Ovary (tissue), 9 donors: ENCODE measurements around the gene QRSL1. TPM values are rescaled to one million over a fixed set of nuclear protein-coding genes. Genes with fewer than 3 reads are reported as not detected.

Experiments
- DNase-seq, 5 donors: peaks; one replicate each; pipeline ENCODE4 v3.0.0-alpha.2; 2019 to 2020
- H3K27ac ChIP-seq, 2 donors: fragments of 200-600 bp; one replicate each; pipeline versions ENCODE4 v1.5.1 to v1.8.0; 2019 to 2022
- H3K27me3 ChIP-seq: fragments of 200-600 bp; one replicate; pipeline ENCODE4 v1.8.0; 2022
- H3K36me3 ChIP-seq: fragments of 200-600 bp; sonication (generic); one replicate; pipeline ENCODE4 v1.5.1; 2019
- H3K4me1 ChIP-seq: one replicate; pipeline ENCODE4 v1.8.1; 2013; ENCODE audit warnings: mild to moderate bottlenecking, moderate library complexity; ENCODE audit not compliant: insufficient read depth
- H3K4me3 ChIP-seq: fragments of 200-600 bp; sonication (generic); one replicate; pipeline ENCODE4 v1.5.1; 2017
- H3K9me3 ChIP-seq, 2 donors: fragments of 200-600 bp in 1 of 2; sonication (generic) in 1 of 2; one replicate each; pipeline versions ENCODE4 v1.5.1 to v1.8.1; 2013 to 2019; ENCODE audit warnings: mild to moderate bottlenecking in 1 of 2, moderate library complexity in 1 of 2
- EP300 ChIP-seq: sonication (generic); formaldehyde crosslinking; IDR thresholded peaks from one replicate; pipeline ENCODE4 v1.6.1; 2017; ENCODE audit warnings: antibody characterized with exemption
- POLR2A ChIP-seq: fragments of 450-650 bp; IDR thresholded peaks from one replicate; pipeline ENCODE4 v1.6.1; 2017; ENCODE audit warnings: antibody characterized with exemption, mild to moderate bottlenecking, moderate library complexity
- whole genome bisulfite sequencing, 3 donors: extraction: QIAGEN DNeasy Blood & Tissue Kit in 1 of 3; methylation state at CpG; one replicate each; pipeline versions ENCODE4 v1.1.5 to v1.1.7; 2013 to 2017; 5-methylcytosine and 5-hydroxymethylcytosine counted together
- intact Hi-C, 4 donors: fragments of 100-400 bp; cut with DNase I; formaldehyde crosslinking; loops; one replicate each; pipeline versions ENCODE4 v1.11.0 to v1.15.1; 2022 to 2023
- polyA plus RNA-seq, 2 donors: library from polyadenylated mRNA; stranded (reverse); fragments of 200-250 nt in 1 of 2; fragments of 350-450 nt in 1 of 2; fragmentation: Illumina TruSeq in 1 of 2; extraction: RNeasy Lipid Tissue Mini Kit (QIAGEN cat#74804) in 1 of 2; gene quantifications; one replicate each; pipeline ENCODE4 v1.2.3, GENCODE V29; 2013 to 2014
- total RNA-seq, 7 donors: library from RNA; depleted of rRNA in 2 of 7; stranded (reverse); fragments of >200 nt in 2 of 7; fragmentation: NEBNext Ultra II Directional in 3 of 7; extraction: Animal tissue kit (Norgen Biotek cat#: 25700) in 3 of 7; gene quantifications; one replicate each; pipeline versions ENCODE4 v1.1.0 to v1.2.4, GENCODE V29; 2016 to 2023
- TF ChIP-seq, protein P1 (sequence below), 3 donors: fragments of 450-650 bp in 2 of 3; fragments of 200-600 bp in 1 of 3; IDR thresholded peaks; one replicate each; pipeline versions ENCODE4 v1.5.1 to v1.8.0; 2016 to 2022; ENCODE audit warnings: antibody characterized with exemption in 3 of 3, mild to moderate bottlenecking in 1 of 3
- donor health status: DM: no; HTN: no; CAD: no; lungs with moderate emphysema.
- donor health status: DM: no; HTN: no; CAD: no.
- donor health status: Bipolar disorder and iron deficiency.
- donor health status: DM: yes; HTN: yes; CAD: no.
- donor health status: DM: no; HTN: no; CAD: no.
- donor health status: DM: yes; HTN: yes; CAD: no.

QRSL1 gene
- total and polyA plus RNA-seq, 9 donors: 6.4 to 15.7 (median 8.6) TPM

DNA sequence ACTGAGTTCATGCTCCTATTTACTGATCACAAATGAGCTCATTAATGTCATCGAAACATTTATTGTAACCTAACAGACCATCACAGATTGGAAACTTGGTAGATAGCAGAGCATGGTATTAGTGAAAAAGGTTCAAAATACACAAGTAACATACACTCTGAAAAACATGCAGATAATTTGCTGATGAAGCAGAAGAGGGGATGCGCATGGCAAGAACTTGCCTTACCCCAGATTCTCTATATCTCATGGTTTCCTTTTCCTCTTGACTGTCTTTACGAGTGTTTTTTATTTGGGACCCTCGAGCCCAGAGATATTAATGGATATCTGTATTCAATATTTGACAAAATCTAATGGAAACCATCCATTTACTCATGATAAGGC is 37.6 kb downstream of the QRSL1 start:
- WGBS, 3 donors: 93 to 94% (median 93%) methylated on average over 4 of the region's 4 CpGs
- intact Hi-C loops: no loop called here
- Histone ChIP-seq H3K36me3 (no peaks in the 10 kb centered on the region), H3K4me1 (no peaks in the 10 kb centered on the region), H3K4me3 (no peak overlapping the region), H3K27me3 (no peaks in the 10 kb centered on the region), H3K27ac (no peak overlapping the region), H3K9me3 (no peaks in the 10 kb centered on the region)
- no peak for DNase-seq
- TF ChIP-seq POLR2A (no peak), EP300 (no peak)
- TF ChIP-seq, protein P1, sequence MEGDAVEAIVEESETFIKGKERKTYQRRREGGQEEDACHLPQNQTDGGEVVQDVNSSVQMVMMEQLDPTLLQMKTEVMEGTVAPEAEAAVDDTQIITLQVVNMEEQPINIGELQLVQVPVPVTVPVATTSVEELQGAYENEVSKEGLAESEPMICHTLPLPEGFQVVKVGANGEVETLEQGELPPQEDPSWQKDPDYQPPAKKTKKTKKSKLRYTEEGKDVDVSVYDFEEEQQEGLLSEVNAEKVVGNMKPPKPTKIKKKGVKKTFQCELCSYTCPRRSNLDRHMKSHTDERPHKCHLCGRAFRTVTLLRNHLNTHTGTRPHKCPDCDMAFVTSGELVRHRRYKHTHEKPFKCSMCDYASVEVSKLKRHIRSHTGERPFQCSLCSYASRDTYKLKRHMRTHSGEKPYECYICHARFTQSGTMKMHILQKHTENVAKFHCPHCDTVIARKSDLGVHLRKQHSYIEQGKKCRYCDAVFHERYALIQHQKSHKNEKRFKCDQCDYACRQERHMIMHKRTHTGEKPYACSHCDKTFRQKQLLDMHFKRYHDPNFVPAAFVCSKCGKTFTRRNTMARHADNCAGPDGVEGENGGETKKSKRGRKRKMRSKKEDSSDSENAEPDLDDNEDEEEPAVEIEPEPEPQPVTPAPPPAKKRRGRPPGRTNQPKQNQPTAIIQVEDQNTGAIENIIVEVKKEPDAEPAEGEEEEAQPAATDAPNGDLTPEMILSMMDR (IDR thresholded peaks at IDR 0.05): no peak

DNA sequence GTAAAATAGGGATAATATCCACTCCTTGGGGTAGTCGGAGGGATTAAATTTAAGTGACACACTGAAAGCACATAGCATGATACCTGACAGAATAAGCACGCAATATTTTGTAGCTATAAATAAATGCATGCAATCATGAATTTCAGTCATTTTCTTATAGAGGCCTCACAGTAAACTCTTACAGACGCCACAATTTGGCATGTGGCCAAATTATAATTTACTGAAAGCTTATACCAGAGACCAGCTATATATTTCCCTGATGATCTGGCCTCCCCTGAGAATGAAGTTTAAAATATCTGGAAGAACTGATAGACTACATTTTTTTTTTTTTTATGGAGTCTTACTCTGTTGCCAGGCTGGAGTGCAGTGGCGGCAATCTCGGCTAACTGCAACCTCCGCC is 40.9 kb downstream of the QRSL1 start:
- no peaks in the 10 kb centered on the region for H3K36me3 ChIP-seq
- TF ChIP-seq POLR2A: no peak
- TF ChIP-seq, protein P1 (IDR thresholded peaks at IDR 0.05): no peak
- no peak for TF ChIP-seq EP300
- WGBS, 3 donors: 73 to 80% (median 76%) methylated on average over 6 of the region's 6 CpGs
- no peak overlapping the region for H3K27ac ChIP-seq
- no peaks in the 10 kb centered on the region for H3K9me3 ChIP-seq
- no peak overlapping the region for H3K4me3 ChIP-seq
- no peaks in the 10 kb centered on the region for H3K4me1 ChIP-seq
- DNase-seq: no peak
- intact Hi-C loops: no loop called here
- H3K27me3 ChIP-seq: no peaks in the 10 kb centered on the region

DNA sequence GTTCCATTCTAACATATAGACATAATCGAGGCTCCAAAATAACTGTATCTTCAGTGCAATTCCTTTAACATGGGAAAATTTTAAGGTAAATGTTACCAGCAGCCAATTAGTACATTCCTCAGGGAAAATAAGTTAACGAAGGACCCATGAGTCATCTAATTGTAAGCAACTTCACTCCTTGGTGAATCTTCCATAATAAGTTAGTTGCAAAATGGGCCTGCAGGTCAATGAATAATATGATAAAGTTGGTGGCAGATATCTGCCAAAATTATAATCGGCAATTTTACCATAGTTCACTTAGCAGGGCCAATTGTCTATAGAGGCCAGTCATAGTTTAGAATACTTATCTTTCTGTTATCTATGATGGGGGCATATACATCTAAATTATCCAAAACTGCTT is 42.3 kb downstream of the QRSL1 start:
- no peaks in the 10 kb centered on the region for H3K4me1 ChIP-seq
- H3K4me3 ChIP-seq: no peak overlapping the region
- H3K9me3 ChIP-seq: no peaks in the 10 kb centered on the region
- intact Hi-C loops: no loop called here
- H3K36me3 ChIP-seq: no peaks in the 10 kb centered on the region
- no peaks in the 10 kb centered on the region for H3K27me3 ChIP-seq
- H3K27ac ChIP-seq: no peak overlapping the region
- no peak for DNase-seq
- TF ChIP-seq POLR2A (no peak), EP300 (no peak)
- TF ChIP-seq, protein P1 (IDR thresholded peaks at IDR 0.05): no peak
- WGBS, 3 donors: 74 to 96% (median 80%) methylated on average over 3 of the region's 3 CpGs

DNA sequence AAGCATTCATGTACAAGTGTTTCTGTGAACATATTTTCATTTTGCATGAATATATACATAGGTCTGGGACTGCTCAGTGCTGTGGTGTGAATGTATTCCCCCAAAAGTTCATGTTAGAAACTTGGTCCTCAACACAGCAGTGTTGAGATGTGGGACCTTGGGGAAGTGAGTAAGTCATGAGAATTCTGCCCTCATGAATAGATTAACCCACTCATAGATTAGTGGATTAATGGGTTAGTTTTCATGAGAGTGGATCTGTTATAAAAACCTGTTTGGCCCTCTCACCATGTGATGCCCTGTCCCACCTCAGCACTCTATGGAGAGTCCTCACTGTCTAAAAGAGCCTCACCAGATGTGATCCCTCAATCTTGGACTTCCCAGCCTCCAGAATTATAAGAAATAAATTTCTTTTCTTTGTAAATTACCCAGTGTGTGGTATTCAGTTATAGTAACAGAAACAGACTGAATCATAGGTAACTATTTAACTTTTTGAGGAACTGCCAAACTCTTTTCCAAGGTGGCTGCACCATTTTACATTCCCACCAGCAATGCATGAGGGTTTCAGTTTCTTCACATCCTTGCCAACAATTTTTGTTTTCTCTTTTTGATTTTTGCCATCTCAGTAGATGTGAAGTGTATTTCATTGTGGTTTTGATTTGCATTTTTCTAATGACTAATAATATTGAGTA is 45.3 kb downstream of the QRSL1 start:
- Histone ChIP-seq H3K9me3 (no peaks in the 10 kb centered on the region), H3K4me3 (no peak overlapping the region), H3K36me3 (no peaks in the 10 kb centered on the region), H3K4me1 (no peaks in the 10 kb centered on the region), H3K27ac (no peak overlapping the region), H3K27me3 (no peaks in the 10 kb centered on the region)
- DNase-seq: no peak
- TF ChIP-seq POLR2A: no peak
- TF ChIP-seq EP300: no peak
- TF ChIP-seq, protein P1 (IDR thresholded peaks at IDR 0.05): no peak
- intact Hi-C loops: no loop called here
